Measurements from ENCODE around the gene BPI. TPM values are rescaled to one million over a fixed set of nuclear protein-coding genes. Genes with fewer than 3 reads are reported as not detected.

BPI gene
- polyA plus RNA-seq, 1 of the 3 experiments (the other 2 are of a cell fraction): not detected

GRCh38 chr20:38336726-38337125 is 32.8 kb downstream of the BPI start:
- Histone ChIP-seq H3K27me3 (ENCODE audit: insufficient read depth) (peaks cover 4% of the 10 kb centered on the region; the same call in 1 of the 2 replicates), H3K27ac (ENCODE audit: low read depth in 2 of 2, low read length in 1 of 2) (no peak overlapping the region), H3K9ac (no peak overlapping the region), H4K20me1 (ENCODE audit: insufficient read depth) (no peaks in the 10 kb centered on the region), H3K4me2 (no peak overlapping the region), H3K4me3 (ENCODE audit: low read depth in 2 of 2, low read length in 1 of 2) (no peak overlapping the region), H2AFZ (ENCODE audit: low read depth) (no peak overlapping the region), H3K9me3 (no peaks in the 10 kb centered on the region), H3K36me3 (replicated peaks in 1 of 2; ENCODE audit: control insufficient read depth in 1 of 2, insufficient read depth in 2 of 2, low read length in 1 of 2) (no peaks in the 10 kb centered on the region), H3K4me1 (ENCODE audit: control insufficient read depth in 1 of 2, insufficient read depth in 2 of 2, low read depth in 1 of 2, low read length in 1 of 2) (no peaks in the 10 kb centered on the region), H3K9me2 (no peaks in the 10 kb centered on the region), H3F3A (replicated peaks; ENCODE audit: insufficient read depth) (no peaks in the 10 kb centered on the region), H3K79me2 (ENCODE audit: insufficient read depth) (no peaks in the 10 kb centered on the region)
- no peak for TF ChIP-seq RCOR1 (IDR thresholded peaks at IDR 0.05; ENCODE audit: low read length)
- no peak for TF ChIP-seq JUND (IDR thresholded peaks at IDR 0.05)
- TF ChIP-seq YY1 (IDR thresholded peaks at IDR 0.05; ENCODE audit: low read depth): no peak
- TF ChIP-seq MAX (IDR thresholded peaks at IDR 0.05; ENCODE audit: low read depth): no peak
- TF ChIP-seq NRF1 (IDR thresholded peaks at IDR 0.05; ENCODE audit: low read depth, low read length): no peak
- no peak for TF ChIP-seq IRF3 (IDR thresholded peaks at IDR 0.05; ENCODE audit: low read depth, low read length)
- no peak for TF ChIP-seq FOSL2 (IDR thresholded peaks at IDR 0.05; ENCODE audit: borderline replicate concordance, low read depth)
- TF ChIP-seq PBX3 (IDR thresholded peaks at IDR 0.05): no peak
- no peak for TF ChIP-seq EP300 (IDR thresholded peaks at IDR 0.05; ENCODE audit: borderline replicate concordance in 1 of 2, low read depth in 1 of 2, low read length in 1 of 2)
- TF ChIP-seq SIN3A (IDR thresholded peaks at IDR 0.05; ENCODE audit: borderline replicate concordance, low read depth, low read length): no peak
- TF ChIP-seq USF2 (IDR thresholded peaks at IDR 0.05; ENCODE audit: borderline replicate concordance, low read depth, low read length): no peak
- no peak for TF ChIP-seq MXI1 (IDR thresholded peaks at IDR 0.05; ENCODE audit: low read depth, low read length)
- no peak for TF ChIP-seq POLR2AphosphoS5 (IDR thresholded peaks at IDR 0.05; ENCODE audit: low read depth, low read length)
- no peak for TF ChIP-seq NFIC (IDR thresholded peaks at IDR 0.05; ENCODE audit: borderline replicate concordance)
- no peak for TF ChIP-seq FOXM1 (IDR thresholded peaks at IDR 0.05; ENCODE audit: low read depth)
- no peak for TF ChIP-seq TCF12 (IDR thresholded peaks at IDR 0.05)
- CTCF ChIA-PET: interaction anchor here (0.9 to 3.4 kb wide), 10 partner anchors 11 to 279 kb away, joined by 3 to 19 read pairs (median 4); partner anchors contain the start of gene BPI
- DNase-seq: no peak
- 46% methylated on average over 7 of the region's 7 CpGs for WGBS (ENCODE audit: low lambda C conversion rate)
- POLR2A ChIA-PET: no interaction called here

Measured in SK-N-SH (cell line).